MM.1S (cell line): ENCODE measurements around the gene PHF19.

Experiments
- DNase-seq: peaks from one replicate; pipeline ENCODE4 v3.0.0-alpha.2; 2015
- H2AFZ ChIP-seq: fragments of 300-600 bp; sonication (generic); 2 replicates; pipeline ENCODE4 v1.6.0; 2016; ENCODE audit warnings: antibody characterized with exemption, low read length
- H3F3A ChIP-seq: fragments of 300-600 bp; sonication (generic); 2 replicates; pipeline ENCODE4 v1.6.1; 2016; ENCODE audit warnings: mild to moderate bottlenecking, antibody characterized with exemption, low read length, moderate library complexity, mixed read lengths; ENCODE audit not compliant: insufficient read depth
- H3K27ac ChIP-seq: fragments of 300-600 bp; sonication (generic); 2 replicates; pipeline ENCODE4 v1.5.1; 2016; ENCODE audit warnings: mild to moderate bottlenecking, low read length
- H3K27me3 ChIP-seq: fragments of 300-600 bp; sonication (generic); replicated peaks from 2 replicates; pipeline ENCODE4 v1.6.0; 2016; ENCODE audit warnings: low read length; ENCODE audit not compliant: insufficient read depth
- H3K36me3 ChIP-seq: fragments of 300-600 bp; sonication (generic); replicated peaks from 2 replicates; pipeline ENCODE4 v1.6.1; 2016; ENCODE audit warnings: mild to moderate bottlenecking, low read length, mixed read lengths; ENCODE audit not compliant: insufficient read depth
- H3K4me1 ChIP-seq: fragments of 300-600 bp; sonication (generic); 2 replicates; pipeline ENCODE4 v1.6.1; 2016; ENCODE audit warnings: low read length, mixed read lengths
- H3K4me2 ChIP-seq: fragments of 300-600 bp; sonication (generic); 2 replicates; pipeline ENCODE4 v1.6.0; 2016; ENCODE audit warnings: low read depth, low read length
- H3K4me3 ChIP-seq: fragments of 300-600 bp; sonication (generic); 2 replicates; pipeline ENCODE4 v1.5.1; 2016; ENCODE audit warnings: low read length, mixed read lengths
- H3K79me2 ChIP-seq: fragments of 300-600 bp; sonication (generic); 2 replicates; pipeline ENCODE4 v1.6.1; 2016; ENCODE audit warnings: mixed run types, low read length, mixed read lengths
- H3K9ac ChIP-seq: fragments of 300-600 bp; sonication (generic); 2 replicates; pipeline ENCODE4 v1.6.1; 2016; ENCODE audit warnings: low read length, mixed read lengths
- H3K9me2 ChIP-seq: fragments of 300-600 bp; sonication (generic); replicated peaks from 2 replicates; pipeline ENCODE4 v1.6.1; 2016; ENCODE audit warnings: mild to moderate bottlenecking, low read length, mixed read lengths; ENCODE audit not compliant: insufficient read depth
- H3K9me3 ChIP-seq: fragments of 300-600 bp; sonication (generic); replicated peaks from 2 replicates; pipeline ENCODE4 v1.6.1; 2016; ENCODE audit warnings: mild to moderate bottlenecking, low read length, mixed read lengths; ENCODE audit not compliant: insufficient read depth
- H4K20me1 ChIP-seq: fragments of 300-600 bp; sonication (generic); 2 replicates; pipeline ENCODE4 v1.6.1; 2016; ENCODE audit warnings: mild to moderate bottlenecking, low read length, moderate library complexity, mixed read lengths; ENCODE audit not compliant: insufficient read depth
- EZH2 ChIP-seq: fragments of 300-600 bp; sonication (generic); optimal IDR thresholded peaks from 2 replicates; pipeline ENCODE3; 2017; ENCODE audit warnings: low read depth, mild to moderate bottlenecking, antibody characterized with exemption, low read length, mixed read lengths
- EZH2phosphoT487 ChIP-seq: fragments of 300-600 bp; sonication (generic); IDR thresholded peaks from 2 replicates; pipeline ENCODE4 v1.6.1; 2018; ENCODE audit warnings: antibody characterized with exemption, low read length
- TF ChIP-seq, protein P1 (sequence below): fragments of 300-600 bp; sonication (generic); IDR thresholded peaks from 2 replicates; pipeline ENCODE4 v1.5.1; 2016; ENCODE audit warnings: antibody characterized with exemption, low read length, mixed read lengths

PHF19 gene

DNA sequence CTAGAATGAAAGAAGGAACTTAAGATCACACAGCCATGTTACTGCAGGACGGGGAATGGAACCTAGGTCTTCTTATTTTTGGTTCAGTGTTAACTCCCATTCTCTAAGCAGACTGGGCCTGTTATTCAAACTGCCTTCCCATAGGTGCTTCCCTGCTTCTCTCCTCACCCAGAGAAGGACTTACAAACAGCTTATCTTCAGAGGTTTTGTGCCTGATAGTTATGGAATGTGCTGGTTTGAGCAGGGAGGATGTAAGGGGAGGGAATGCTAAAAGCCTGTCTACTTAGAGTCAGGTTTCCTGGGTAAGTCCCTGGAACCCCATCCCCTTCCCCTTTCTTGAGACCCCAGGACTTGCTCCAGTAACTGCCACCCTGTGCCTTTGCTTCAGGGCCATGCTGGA lies 30.1 kb downstream of the PHF19 start:
- no peaks in the 10 kb centered on the region for H3K27me3 ChIP-seq

DNA sequence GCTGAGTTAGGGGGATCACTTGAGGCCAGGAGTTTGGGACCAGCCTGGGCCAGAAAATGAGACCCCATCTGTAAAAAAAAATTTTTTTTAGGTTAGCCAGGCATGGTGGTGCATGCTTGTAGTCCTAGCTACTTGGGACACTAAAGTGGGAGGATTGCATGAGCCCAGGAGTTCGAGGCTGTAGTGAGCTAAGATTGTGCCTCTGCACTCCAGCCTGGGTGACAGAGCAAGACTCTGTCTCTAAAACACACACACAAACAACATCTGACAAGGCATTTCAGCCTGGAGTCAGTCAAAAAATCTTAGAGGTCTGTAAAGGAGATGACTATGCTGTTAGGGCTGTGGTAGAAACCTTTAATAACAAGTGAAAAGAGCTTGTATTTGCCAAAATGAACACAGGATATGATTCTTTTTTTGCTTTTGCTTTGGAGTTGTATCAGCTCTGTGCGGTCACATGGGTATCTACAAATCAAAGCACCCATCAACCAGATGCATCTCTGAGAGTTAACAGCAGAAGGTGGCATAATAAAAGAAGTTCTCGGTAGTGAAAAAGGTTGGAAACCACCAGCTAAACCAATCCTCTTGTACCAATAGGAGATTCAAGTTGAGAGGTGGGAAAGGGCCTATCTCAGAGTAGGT lies 30.6 kb downstream of the PHF19 start:
- no peaks in the 10 kb centered on the region for H3K9me3 ChIP-seq
- H3K4me2 ChIP-seq = no peak overlapping the region
- TF ChIP-seq, protein P1, sequence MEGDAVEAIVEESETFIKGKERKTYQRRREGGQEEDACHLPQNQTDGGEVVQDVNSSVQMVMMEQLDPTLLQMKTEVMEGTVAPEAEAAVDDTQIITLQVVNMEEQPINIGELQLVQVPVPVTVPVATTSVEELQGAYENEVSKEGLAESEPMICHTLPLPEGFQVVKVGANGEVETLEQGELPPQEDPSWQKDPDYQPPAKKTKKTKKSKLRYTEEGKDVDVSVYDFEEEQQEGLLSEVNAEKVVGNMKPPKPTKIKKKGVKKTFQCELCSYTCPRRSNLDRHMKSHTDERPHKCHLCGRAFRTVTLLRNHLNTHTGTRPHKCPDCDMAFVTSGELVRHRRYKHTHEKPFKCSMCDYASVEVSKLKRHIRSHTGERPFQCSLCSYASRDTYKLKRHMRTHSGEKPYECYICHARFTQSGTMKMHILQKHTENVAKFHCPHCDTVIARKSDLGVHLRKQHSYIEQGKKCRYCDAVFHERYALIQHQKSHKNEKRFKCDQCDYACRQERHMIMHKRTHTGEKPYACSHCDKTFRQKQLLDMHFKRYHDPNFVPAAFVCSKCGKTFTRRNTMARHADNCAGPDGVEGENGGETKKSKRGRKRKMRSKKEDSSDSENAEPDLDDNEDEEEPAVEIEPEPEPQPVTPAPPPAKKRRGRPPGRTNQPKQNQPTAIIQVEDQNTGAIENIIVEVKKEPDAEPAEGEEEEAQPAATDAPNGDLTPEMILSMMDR = no peak
- TF ChIP-seq EZH2 (no peak), EZH2phosphoT487 (no peak)
- H3K9ac ChIP-seq = no peak overlapping the region
- no peak overlapping the region for H3K4me3 ChIP-seq
- H3K4me1 ChIP-seq = peaks cover 17% of the 10 kb centered on the region
- no peak for DNase-seq
- no peak overlapping the region for H3K27ac ChIP-seq
- H4K20me1 ChIP-seq = no peaks in the 10 kb centered on the region
- 0 out of 2 replicates have a peak, but pooled peaks cover 2% of the 10 kb centered on the region for H3F3A ChIP-seq
- H3K36me3 ChIP-seq = 0 out of 2 replicates have a peak, but pooled peaks cover 5% of the 10 kb centered on the region
- H3K79me2 ChIP-seq = peaks cover 74% of the 10 kb centered on the region
- no peak overlapping the region for H2AFZ ChIP-seq
- no peaks in the 10 kb centered on the region for H3K9me2 ChIP-seq
- no peaks in the 10 kb centered on the region for H3K27me3 ChIP-seq

More for the DNA sequence above, 30.1 kb downstream of the PHF19 start:
- Histone ChIP-seq H3K9me3 (no peaks in the 10 kb centered on the region), H3K27ac (no peak overlapping the region), H3K4me1 (peaks cover 13% of the 10 kb centered on the region), H3K79me2 (peaks cover 68% of the 10 kb centered on the region), H3K4me3 (no peak overlapping the region), H3K36me3 (0 out of 2 replicates have a peak, but pooled peaks cover 5% of the 10 kb centered on the region), H2AFZ (no peak overlapping the region), H3K9me2 (no peaks in the 10 kb centered on the region), H3K4me2 (no peak overlapping the region), H3F3A (0 out of 2 replicates have a peak, but pooled peaks cover 2% of the 10 kb centered on the region), H3K9ac (no peak overlapping the region), H4K20me1 (no peaks in the 10 kb centered on the region)
- no peak for DNase-seq
- TF ChIP-seq EZH2 (no peak), EZH2phosphoT487 (no peak)
- TF ChIP-seq, protein P1 = no peak

DNA sequence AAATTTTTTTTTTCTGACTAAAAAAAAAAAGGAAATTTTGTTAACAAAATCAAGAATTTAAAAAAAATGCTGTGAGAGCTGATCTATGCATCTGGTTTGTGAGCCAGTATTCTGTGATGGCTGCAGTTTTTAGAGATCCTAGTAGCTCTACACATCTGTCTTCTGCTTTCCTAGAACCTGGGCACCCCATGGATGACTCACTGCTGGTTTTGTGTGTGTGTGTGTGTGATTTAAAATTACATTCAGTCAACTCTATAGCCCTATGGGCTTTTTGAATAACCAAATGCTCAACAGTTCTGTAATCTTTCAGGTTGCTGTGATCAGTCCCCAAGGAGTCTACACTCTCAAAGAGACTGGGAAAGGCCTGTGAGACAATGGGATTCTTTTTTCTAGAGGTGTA lies 31.7 kb downstream of the PHF19 start:
- no peak overlapping the region for H3K9ac ChIP-seq

More for the DNA sequence above, 31.7 kb downstream of the PHF19 start:
- Histone ChIP-seq H3F3A (0 out of 2 replicates have a peak, but pooled peaks cover 2% of the 10 kb centered on the region), H3K27ac (no peak overlapping the region), H3K9me2 (no peaks in the 10 kb centered on the region), H3K9me3 (no peaks in the 10 kb centered on the region), H4K20me1 (no peaks in the 10 kb centered on the region), H3K4me3 (no peak overlapping the region), H2AFZ (no peak overlapping the region), H3K79me2 (peaks cover 81% of the 10 kb centered on the region), H3K36me3 (0 out of 2 replicates have a peak, but pooled peaks cover 5% of the 10 kb centered on the region), H3K4me1 (peaks cover 17% of the 10 kb centered on the region), H3K4me2 (no peak overlapping the region), H3K27me3 (no peaks in the 10 kb centered on the region)
- no peak for TF ChIP-seq EZH2
- DNase-seq = no peak
